Measurements from ENCODE around the gene XYLT1.

Gene XYLT1

DNA sequence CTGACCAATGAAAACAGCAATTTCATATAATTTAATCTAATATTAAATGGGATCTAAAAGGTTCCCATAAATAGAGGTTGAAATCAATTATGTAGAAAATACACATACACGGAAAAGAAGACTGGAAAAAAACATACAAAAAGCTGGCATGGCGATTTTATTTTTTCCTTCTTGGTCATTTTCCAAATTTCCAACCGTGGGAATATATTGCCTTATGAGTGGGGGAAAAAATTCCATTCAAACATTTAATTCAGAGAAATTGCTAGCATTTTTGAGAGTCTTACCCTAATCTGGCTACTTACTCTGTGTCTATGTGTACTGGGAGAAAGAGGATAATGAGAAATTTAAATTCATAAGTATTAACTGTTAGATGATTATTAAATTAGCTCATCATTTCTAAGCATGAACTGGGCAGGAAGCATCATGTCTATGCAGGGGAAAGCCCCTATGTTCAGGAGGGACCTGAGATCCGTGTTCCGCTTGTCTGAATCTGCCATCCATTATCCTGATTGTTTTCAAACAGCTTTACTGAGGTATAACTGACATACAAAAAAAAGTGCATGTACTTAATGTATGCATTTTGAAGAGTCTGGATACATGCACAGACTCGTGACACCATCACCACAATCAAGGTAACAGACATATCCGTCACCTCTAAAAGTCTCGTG lies 145.2 kb downstream of the XYLT1 start:
- TF ChIP-seq, protein P1, sequence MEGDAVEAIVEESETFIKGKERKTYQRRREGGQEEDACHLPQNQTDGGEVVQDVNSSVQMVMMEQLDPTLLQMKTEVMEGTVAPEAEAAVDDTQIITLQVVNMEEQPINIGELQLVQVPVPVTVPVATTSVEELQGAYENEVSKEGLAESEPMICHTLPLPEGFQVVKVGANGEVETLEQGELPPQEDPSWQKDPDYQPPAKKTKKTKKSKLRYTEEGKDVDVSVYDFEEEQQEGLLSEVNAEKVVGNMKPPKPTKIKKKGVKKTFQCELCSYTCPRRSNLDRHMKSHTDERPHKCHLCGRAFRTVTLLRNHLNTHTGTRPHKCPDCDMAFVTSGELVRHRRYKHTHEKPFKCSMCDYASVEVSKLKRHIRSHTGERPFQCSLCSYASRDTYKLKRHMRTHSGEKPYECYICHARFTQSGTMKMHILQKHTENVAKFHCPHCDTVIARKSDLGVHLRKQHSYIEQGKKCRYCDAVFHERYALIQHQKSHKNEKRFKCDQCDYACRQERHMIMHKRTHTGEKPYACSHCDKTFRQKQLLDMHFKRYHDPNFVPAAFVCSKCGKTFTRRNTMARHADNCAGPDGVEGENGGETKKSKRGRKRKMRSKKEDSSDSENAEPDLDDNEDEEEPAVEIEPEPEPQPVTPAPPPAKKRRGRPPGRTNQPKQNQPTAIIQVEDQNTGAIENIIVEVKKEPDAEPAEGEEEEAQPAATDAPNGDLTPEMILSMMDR (IDR thresholded peaks at IDR 0.05): no peak
- Histone ChIP-seq H3K4me3 (no peak overlapping the region), H3K27ac (no peak overlapping the region)
- no peak for DNase-seq (ENCODE audit: low spot score)

DNA sequence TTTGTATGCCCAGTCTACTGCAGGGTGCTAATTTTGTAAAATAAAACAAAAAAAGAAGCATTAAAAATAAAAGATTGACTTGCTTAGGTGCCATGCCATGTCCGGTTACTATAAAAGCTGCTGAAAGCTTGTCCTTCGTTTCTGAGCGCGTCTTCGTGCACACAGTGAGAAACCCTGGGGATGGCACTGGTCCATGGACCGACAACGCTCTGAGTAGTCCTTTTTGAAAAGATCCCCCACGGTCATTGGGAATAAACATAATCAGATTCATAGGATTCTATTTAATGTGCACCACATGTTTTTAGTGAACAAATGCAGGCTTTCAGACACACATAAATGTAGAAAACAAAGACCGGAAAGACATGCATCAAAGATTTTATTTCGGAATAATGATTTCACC lies 146.3 kb downstream of the XYLT1 start:
- DNase-seq (ENCODE audit: low spot score): no peak
- no peak overlapping the region for H3K27ac ChIP-seq
- no peak overlapping the region for H3K4me3 ChIP-seq
- TF ChIP-seq, protein P1 (IDR thresholded peaks at IDR 0.05): no peak

DNA sequence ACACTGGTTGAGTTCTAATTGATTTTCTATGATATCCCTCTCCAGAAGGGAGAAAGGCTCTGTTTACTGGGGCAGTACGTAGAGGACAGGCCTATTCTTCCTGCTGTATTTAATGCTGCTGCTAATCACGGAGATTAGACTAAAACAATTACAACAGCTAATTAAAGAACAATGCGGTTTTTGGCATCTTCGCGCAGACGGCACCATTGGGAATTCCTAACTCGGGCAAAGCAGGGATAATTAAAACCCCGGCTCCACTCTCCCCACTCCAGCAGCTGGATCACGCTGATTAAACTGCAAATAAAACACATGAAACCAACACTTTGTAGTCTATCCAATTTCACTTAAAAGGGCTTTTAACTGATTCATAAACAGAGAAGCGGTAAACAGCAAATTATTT lies 147.6 kb downstream of the XYLT1 start:
- TF ChIP-seq, protein P1 (IDR thresholded peaks at IDR 0.05): no peak
- H3K4me3 ChIP-seq: no peak overlapping the region
- no peak overlapping the region for H3K27ac ChIP-seq
- no peak for DNase-seq (ENCODE audit: low spot score)

DNA sequence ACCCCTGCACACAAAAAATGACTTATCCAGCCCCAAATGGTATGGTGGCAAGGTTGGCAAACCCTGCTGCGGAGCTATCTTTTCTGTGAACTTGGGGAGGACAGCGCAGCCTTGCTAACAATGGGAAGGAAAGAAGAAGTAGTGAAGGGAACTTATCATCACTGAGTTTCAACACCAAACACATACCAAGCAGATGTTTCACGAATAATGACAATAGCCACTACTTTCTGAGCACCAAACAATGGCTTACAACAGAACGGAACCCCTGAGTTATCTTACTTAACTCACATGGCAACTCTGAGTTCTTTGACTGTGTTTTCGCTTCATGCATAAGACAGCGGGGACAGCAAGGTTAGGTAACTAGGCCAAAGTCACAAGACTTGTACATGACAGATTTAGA lies 148.9 kb downstream of the XYLT1 start:
- no peak overlapping the region for H3K27ac ChIP-seq
- no peak for DNase-seq (ENCODE audit: low spot score)
- no peak overlapping the region for H3K4me3 ChIP-seq
- TF ChIP-seq, protein P1 (IDR thresholded peaks at IDR 0.05): no peak

DNA sequence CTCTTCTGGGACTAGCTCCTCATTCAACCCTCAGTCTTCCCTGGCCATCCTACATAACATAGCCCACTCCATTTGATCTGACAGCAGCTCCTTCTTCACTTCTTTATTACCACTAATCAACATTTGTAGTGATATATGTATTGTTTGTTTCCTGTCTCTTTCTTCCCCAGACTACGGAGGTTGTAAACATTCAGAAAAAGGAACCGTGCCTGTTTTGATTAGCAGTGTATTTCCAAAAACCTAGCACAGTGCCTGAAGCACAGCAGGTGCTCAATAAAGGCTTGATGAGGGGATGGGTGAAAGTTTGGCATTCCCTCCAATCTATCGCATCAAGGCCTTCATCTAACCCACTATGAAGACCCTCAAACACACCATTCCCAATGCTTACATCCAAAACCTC lies 150.8 kb downstream of the XYLT1 start:
- TF ChIP-seq, protein P1 (IDR thresholded peaks at IDR 0.05): no peak
- Histone ChIP-seq H3K27ac (no peak overlapping the region), H3K4me3 (no peak overlapping the region)
- DNase-seq (ENCODE audit: low spot score): no peak

DNA sequence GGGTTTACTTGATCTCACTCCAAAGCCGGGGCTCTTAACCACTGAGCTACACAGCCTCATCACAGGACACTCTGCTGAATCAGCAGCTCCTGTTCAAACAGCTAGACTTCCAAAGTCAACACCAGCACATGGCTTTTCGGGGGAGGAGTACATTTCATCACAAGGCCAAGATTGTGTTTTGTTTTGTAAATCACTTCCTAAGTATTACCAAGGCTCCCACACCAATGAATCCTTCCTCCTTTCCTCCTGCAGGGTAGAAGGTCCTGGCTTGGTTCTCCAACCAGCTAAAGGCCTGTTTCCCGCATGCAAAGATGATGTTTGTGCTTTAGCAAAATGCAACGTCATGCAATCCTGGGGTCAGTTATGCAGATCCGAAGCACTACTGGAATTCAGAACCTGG lies 152.5 kb downstream of the XYLT1 start:
- DNase-seq (ENCODE audit: low spot score): no peak
- TF ChIP-seq, protein P1 (IDR thresholded peaks at IDR 0.05): no peak
- no peak overlapping the region for H3K27ac ChIP-seq
- no peak overlapping the region for H3K4me3 ChIP-seq

DNA sequence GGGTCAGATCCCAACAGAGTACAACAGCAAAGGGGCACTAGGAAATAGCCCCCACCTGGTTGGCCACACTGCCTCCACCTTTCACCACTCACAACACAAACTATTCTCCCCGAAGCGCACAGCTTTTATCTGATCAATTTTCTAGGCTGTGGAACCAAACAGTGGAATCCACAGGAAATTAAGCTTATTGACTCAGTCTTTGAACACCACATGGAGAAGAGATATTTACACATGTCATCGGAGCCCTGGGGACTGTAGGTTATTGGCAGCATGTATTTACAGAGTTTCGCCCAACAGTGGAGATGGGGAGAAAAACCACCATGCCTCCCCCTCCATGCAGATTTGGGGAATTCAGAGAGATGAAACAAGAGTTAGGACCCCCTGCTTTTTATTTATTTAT lies 154.8 kb downstream of the XYLT1 start:
- H3K4me3 ChIP-seq: no peak overlapping the region
- no peak for DNase-seq (ENCODE audit: low spot score)
- TF ChIP-seq, protein P1 (IDR thresholded peaks at IDR 0.05): no peak
- no peak overlapping the region for H3K27ac ChIP-seq
